Measurements from ENCODE around the gene RRBP1. TPM values are rescaled to one million over a fixed set of nuclear protein-coding genes. Genes with fewer than 3 reads are reported as not detected.

Gene RRBP1
- total and polyA plus RNA-seq, 2 of the 4 experiments (the other 2 are of a cell fraction), result 90.2 to 136 TPM

DNA sequence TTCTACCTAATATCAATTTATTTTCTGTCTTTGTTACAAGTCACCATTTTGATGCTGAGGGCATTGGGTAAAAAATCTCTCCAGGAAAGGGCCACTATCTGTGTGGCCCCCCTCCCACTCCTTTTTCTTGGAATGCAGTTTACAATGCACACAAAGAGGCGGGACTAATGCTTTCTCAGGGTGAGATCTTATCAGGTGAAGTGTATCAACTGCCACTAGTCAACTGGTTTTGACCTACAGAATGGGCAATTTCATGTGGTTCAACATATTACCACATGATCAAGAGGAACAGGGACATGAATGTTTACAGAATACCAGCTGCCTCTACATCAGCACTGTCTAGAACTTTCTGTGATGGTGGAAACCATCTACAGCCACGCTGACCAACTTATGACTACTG, 3.7 kb downstream of the RRBP1 start:
- WGBS, 2 experiments (ENCODE audit: extremely low coverage in 2 of 2, insufficient read length in 1 of 2), result 67% methylated on average over 1 of the region's 2 CpGs; no CpG with 5 or more reads in 1 of the 2 experiments
- peaks cover 77% of the 10 kb centered on the region for H4K20me1 ChIP-seq (ENCODE audit: insufficient read depth, low read length)
- BruUV-seq (replicated peaks), result no TSS peak
- H4K5ac ChIP-seq (ENCODE audit: low read depth, low read length), result no peak overlapping the region
- H2BK20ac ChIP-seq (ENCODE audit: low read depth, low read length), result no peak overlapping the region
- H3K4me2 ChIP-seq (ENCODE audit: low read depth, low read length), result no peak overlapping the region
- DNase-seq (no peak), ATAC-seq (ENCODE audit: low read depth) (no peak)
- intact Hi-C loops (cut with micrococcal nuclease), result no loop called here
- dilution Hi-C loops (cut with HindIII; ENCODE audit: low sequenced_read_pairs, unreplicated experiment), result no loop called here
- no peak overlapping the region for H2AFZ ChIP-seq (replicated peaks; ENCODE audit: low read length, poor library complexity)
- H3K27ac ChIP-seq (ENCODE audit: insufficient read depth, low read length), result no peak overlapping the region
- no peak overlapping the region for H3K9ac ChIP-seq (ENCODE audit: low read depth, low read length)
- H4K91ac ChIP-seq (ENCODE audit: insufficient read depth, low read depth, low read length), result no peak overlapping the region
- peaks cover 37% of the 10 kb centered on the region for H3K4me1 ChIP-seq (ENCODE audit: control insufficient read depth, insufficient read depth, low read length)
- in situ Hi-C loops (cut with MboI; ENCODE audit: low sequenced_read_pairs), result loop anchor here (5.0 kb wide), 1 partner anchor 219 kb away; no protein-coding TSS in a partner anchor
- no peak overlapping the region for H2AK9ac ChIP-seq (replicated peaks; ENCODE audit: low read depth, low read length, poor library complexity)
- TF ChIP-seq POLR2A (IDR thresholded peaks at IDR 0.05; ENCODE audit: low read depth, low read length) (no peak), NFE2L2 (IDR thresholded peaks at IDR 0.05; ENCODE audit: low read depth, low read length) (no peak), CHD1 (IDR thresholded peaks at IDR 0.05; ENCODE audit: low read depth, low read length) (no peak), USF2 (IDR thresholded peaks at IDR 0.05; ENCODE audit: low read depth, low read length) (no peak), FOS (IDR thresholded peaks at IDR 0.05; ENCODE audit: low read depth, low read length) (no peak), CEBPB (IDR thresholded peaks at IDR 0.05; ENCODE audit: low read depth, low read length) (no peak), RAD21 (IDR thresholded peaks at IDR 0.05; ENCODE audit: low read length) (no peak), BHLHE40 (IDR thresholded peaks at IDR 0.05; ENCODE audit: low read depth, low read length) (no peak), MAZ (IDR thresholded peaks at IDR 0.05; ENCODE audit: borderline replicate concordance, low read depth, low read length) (no peak), CTCF (conservative IDR thresholded peaks at IDR 0.05; ENCODE audit: low read depth, low read length) (no peak), SMC3 (IDR thresholded peaks at IDR 0.05; ENCODE audit: low read depth, low read length) (no peak), MAFK (IDR thresholded peaks at IDR 0.05; ENCODE audit: low read depth, low read length) (no peak)
- TF ChIP-seq, protein P1, sequence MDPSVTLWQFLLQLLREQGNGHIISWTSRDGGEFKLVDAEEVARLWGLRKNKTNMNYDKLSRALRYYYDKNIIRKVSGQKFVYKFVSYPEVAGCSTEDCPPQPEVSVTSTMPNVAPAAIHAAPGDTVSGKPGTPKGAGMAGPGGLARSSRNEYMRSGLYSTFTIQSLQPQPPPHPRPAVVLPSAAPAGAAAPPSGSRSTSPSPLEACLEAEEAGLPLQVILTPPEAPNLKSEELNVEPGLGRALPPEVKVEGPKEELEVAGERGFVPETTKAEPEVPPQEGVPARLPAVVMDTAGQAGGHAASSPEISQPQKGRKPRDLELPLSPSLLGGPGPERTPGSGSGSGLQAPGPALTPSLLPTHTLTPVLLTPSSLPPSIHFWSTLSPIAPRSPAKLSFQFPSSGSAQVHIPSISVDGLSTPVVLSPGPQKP (IDR thresholded peaks at IDR 0.05; ENCODE audit: borderline replicate concordance, low read depth, low read length), result no peak
- H3K36me3 ChIP-seq (ENCODE audit: control insufficient read depth, insufficient read depth, low read length), result peaks cover 37% of the 10 kb centered on the region
- H3K4ac ChIP-seq (ENCODE audit: low read depth, low read length), result no peak overlapping the region
- no peak overlapping the region for H3K4me3 ChIP-seq (ENCODE audit: insufficient read depth, low read depth, low read length)
- CTCF ChIA-PET, result interaction anchor here (0.6 to 0.8 kb wide), 2 partner anchors 23 to 225 kb away, joined by 3 read pairs; no protein-coding TSS in a partner anchor
- H2AK5ac ChIP-seq (ENCODE audit: low read depth, low read length), result no peak overlapping the region
- no peak overlapping the region for H2BK15ac ChIP-seq (ENCODE audit: low read depth, low read length)
- no peak overlapping the region for H4K8ac ChIP-seq (ENCODE audit: low read depth in 2 of 2, low read length in 2 of 2)
- POLR2A ChIA-PET (ENCODE audit: unreplicated experiment), result no interaction called here
- H2BK5ac ChIP-seq (ENCODE audit: low read depth, low read length, poor library complexity, severe bottlenecking), result no peak overlapping the region
- peaks cover 44% of the 10 kb centered on the region for H3K9me1 ChIP-seq (ENCODE audit: insufficient read depth, low read length)
- peak overlapping the region; percentile 35; the same call in 1 of the 2 replicates for H3K23ac ChIP-seq (ENCODE audit: low read depth, low read length)
- no peak overlapping the region for H3K14ac ChIP-seq (replicated peaks; ENCODE audit: low read depth, low read length)
- no peak overlapping the region for H3K18ac ChIP-seq (ENCODE audit: low read depth, low read length)
- peaks cover 4 to 56% of the 10 kb centered on the region in 2 experiments; a peak in 2 of 4 replicates for H3K79me1 ChIP-seq (ENCODE audit: low read depth in 1 of 2, low read length in 2 of 2)
- no peak overlapping the region for H3K56ac ChIP-seq (ENCODE audit: extremely low read depth, insufficient read depth, low read length)
- no peak overlapping the region for H2BK120ac ChIP-seq (ENCODE audit: low read depth, low read length)
- no peaks in the 10 kb centered on the region for H3K27me3 ChIP-seq (ENCODE audit: control insufficient read depth, insufficient read depth, low read length)
- H3K9me3 ChIP-seq (ENCODE audit: control insufficient read depth, insufficient read depth, low read length), result no peaks in the 10 kb centered on the region
